HG03558 (cell line): ENCODE data around the gene SEMA3C.

ENCODE experiments used
- ATAC-seq: cut with Tn5 transposase; IDR thresholded peaks from one replicate; pipeline ENCODE4 v1.9.1; 2021; ENCODE audit warnings: moderate number of reproducible peaks; ENCODE audit not compliant: unreplicated experiment; ENCODE audit errors: extremely low read depth

SEMA3C gene

GRCh38 chr7:80763704-80764103 lies 155.1 kb downstream of the SEMA3C start:
- ATAC-seq: no peak

GRCh38 chr7:80763289-80763688 lies 155.6 kb downstream of the SEMA3C start:
- no peak for ATAC-seq

DNA sequence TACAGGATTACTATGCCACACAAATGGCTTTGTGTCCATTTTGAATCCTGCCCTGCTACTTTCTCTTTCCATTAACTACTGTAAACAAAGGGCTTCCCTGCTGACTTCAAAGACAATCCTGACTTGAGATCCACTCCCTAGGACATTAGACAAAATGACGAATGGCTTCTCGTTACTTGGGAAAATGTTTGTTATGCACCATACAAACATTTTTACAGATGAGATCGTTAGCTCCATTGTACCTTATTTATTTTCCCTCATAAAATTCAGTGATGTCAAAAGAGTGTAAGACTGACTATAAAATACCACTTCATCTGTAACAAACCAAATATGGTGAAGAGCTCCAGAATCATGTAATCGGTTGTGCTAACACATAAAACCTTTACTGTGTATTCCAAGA lies 158.6 kb downstream of the SEMA3C start:
- no peak for ATAC-seq

DNA sequence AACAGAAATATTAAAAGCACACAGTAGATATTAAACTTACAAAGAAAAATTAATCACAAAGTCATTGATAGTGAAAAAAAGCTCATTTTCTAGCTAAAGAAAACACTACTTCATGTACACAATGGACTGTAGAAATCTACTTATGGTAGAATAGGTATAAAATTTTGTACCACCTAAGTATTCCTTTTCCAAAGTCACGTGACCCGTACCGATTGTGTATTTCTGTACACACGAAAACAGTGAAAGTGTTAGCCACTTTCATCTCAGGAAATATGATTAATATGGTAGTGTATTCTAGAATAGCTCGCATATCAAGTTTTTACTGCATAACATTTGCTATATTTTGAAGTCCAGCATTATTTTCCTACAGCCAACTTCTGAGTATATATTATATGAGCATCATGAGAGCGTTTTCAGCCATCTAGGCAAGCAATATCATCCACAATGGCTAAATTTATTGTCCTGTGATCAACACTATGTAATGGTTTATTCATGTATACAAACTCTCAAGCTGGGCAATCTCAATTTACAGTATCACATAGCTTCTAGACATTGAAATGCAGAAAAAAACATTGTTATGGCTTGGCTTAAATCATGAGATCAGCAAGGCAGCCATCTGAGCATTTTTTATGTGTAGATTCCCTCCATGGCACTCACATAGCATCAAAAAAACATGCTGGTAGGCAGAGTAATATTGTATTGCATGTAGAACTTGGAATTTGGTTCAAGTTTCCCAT lies 165.7 kb downstream of the SEMA3C start:
- no peak for ATAC-seq

- ATAC-seq: no peak
These were observed 169.6 kb downstream of the SEMA3C start for GRCh38 chr7:80749270-80749669.

- ATAC-seq: no peak
These were observed 170.3 kb downstream of the SEMA3C start for GRCh38 chr7:80748363-80749042.

GRCh38 chr7:80740778-80741545 lies 177.9 kb downstream of the SEMA3C start:
- no peak for ATAC-seq

GRCh38 chr7:80736371-80737125 lies 182.3 kb downstream of the SEMA3C start:
- no peak for ATAC-seq

- no peak for ATAC-seq
These were observed 183.5 kb downstream of the SEMA3C start for GRCh38 chr7:80735330-80735729.

DNA sequence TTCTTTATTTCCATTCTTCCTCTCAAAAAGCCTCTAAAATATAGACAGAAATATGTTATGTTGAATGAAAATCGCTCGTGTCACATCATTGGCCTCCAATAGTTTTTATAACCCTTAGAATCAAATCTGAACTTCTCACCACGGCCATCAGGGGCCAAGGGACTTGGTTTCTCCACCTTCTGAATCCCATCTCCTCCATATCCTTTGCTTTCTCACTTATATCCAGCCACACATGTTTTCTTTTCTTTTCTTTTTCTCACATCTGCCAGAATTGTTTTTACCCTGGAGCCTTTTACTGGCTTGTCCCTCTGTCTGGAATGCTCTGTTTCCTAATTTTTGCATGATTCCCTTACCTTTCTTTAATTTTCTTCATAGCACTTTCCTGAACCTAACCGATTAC lies 184.8 kb downstream of the SEMA3C start:
- no peak for ATAC-seq

DNA sequence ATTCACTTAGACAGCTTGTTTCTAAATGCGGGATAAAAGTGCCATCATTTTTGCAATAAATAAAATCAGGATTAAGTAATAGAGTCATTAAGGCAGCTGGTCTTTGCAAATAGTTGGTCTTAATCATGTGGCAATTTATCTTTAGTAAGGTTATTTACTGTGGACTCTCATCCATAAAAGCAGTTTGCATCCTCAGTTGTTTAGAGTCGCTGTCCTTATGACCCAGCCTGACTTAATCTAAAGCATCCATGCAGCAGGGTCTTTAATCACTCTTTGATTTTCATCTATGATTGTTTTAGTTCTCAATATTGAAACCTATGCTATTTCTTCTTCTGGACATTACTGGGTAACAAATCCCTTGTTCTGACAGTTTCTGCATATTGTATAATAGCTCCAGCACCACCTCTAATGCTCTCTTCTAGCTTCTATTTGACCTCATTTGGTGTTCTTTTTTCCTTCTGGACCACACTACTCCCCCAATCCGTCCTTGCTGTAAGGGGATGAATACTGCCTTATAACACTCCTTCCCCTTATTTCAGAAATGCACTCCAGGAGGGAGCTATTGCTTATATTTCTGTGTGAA lies 185.4 kb downstream of the SEMA3C start:
- ATAC-seq: no peak

GRCh38 chr7:80732630-80733029 lies 186.2 kb downstream of the SEMA3C start:
- ATAC-seq: no peak

GRCh38 chr7:80731281-80731680 lies 187.6 kb downstream of the SEMA3C start:
- no peak for ATAC-seq

- ATAC-seq: no peak
These were observed 189.1 kb downstream of the SEMA3C start for GRCh38 chr7:80729591-80730320.

DNA sequence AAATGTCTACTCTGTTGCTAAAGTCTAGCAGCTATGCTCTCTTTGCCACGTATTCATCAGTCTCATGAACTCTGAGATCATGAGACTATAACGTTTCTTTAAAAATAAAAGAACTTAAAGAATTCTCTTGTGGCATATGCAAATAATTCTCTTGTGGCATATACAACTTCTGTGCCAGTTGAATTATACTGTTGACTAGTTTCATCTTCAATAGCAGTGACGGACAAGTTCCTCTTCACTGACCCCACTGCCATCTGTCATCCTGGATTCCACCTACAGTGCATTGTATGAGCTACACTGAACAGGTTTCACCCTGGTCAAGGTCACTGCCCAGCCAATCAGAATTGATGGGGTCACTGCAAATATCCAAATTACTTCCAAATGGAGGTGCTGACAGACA lies 192.2 kb downstream of the SEMA3C start:
- ATAC-seq: no peak

DNA sequence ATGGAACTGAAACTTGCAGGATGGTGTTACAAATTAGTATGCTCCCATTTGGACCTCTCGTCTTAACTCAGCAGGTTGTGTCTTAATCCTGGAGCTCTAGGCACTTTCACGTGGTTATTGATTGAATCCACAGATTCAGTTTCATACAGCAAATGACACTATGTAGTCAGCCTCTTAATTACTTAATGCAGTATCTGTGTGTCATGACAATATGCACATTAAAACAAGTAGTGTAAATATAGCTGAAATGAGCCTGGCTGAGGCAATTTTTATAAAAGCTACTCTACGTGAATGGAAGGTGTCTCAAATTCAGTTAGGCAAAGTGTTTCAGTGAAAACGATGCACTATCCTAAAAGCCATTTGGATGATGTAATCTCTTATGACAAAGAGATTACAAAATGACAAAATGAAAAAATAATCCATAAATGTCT lies 193.7 kb downstream of the SEMA3C start:
- no peak for ATAC-seq

- no peak for ATAC-seq
These were observed 194.5 kb downstream of the SEMA3C start for GRCh38 chr7:80724249-80724871.

DNA sequence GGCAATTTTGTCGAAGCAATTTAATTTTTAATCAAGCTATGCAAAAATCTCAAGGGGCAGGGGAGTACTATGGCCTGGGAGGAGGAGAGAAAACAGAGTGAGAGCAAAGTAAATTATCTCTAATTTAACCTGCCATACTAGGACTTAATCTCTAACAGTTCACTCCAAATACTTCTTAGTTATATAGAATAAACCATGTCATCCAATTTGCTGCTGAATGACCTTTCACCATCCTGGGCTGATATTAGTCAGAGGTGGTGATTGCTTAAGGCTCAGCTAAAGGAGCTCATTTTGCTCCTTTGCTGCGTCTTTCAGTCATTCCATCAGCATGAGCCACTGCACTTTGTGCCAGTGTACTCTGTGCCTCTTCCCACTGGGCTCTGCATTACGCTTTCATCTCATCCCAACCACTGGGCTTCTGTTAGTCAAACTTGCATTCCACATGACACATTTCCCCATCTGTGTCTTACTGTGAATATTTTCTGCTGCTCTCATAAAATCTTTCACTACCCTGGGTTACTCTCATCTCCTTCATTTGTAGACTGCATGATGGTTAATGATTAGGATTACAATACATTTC lies 196.1 kb downstream of the SEMA3C start:
- ATAC-seq: no peak
